K562 (cell line): Measurements from ENCODE around the gene MARS1. TPM values are rescaled to one million over a fixed set of nuclear protein-coding genes. Genes with fewer than 3 reads are reported as not detected.

Experiments
- ADNP ChIP-seq: fragments of 200-800 bp; sonication (Bioruptor generic); IDR thresholded peaks from 2 replicates; pipeline ENCODE4 v1.6.1; 2016; ENCODE audit warnings: missing genetic modification characterization, missing compliant biosample characterization
- CEBPG ChIP-seq, 3 experiments: fragments of 200-800 bp in 1 of 3; sonication (Bioruptor generic) in 1 of 3; sonication (generic) in 1 of 3; formaldehyde crosslinking in 1 of 3; IDR thresholded peaks in 2 of 3; conservative IDR thresholded peaks in 1 of 3; 2 replicates each; pipeline versions ENCODE4 v1.6.1 to v1.8.0; 2016 to 2022; ENCODE audit warnings: missing compliant biosample characterization in 2 of 3, missing genetic modification characterization in 2 of 3, mild to moderate bottlenecking in 1 of 3, missing genetic modification reagents in 1 of 3
- ESRRB ChIP-seq: fragments of 250-450 bp; sonication (Bioruptor Pico); IDR thresholded peaks from 2 replicates; pipeline ENCODE4 v1.5.0; 2020; ENCODE audit warnings: mild to moderate bottlenecking, moderate library complexity, borderline replicate concordance
- ETV1 ChIP-seq: fragments of 450-650 bp; conservative IDR thresholded peaks from 2 replicates; pipeline ENCODE4 v1.6.1; 2016; ENCODE audit warnings: missing genetic modification characterization, control low read depth, low read depth, missing compliant biosample characterization
- GTF2A2 ChIP-seq: IDR thresholded peaks from 2 replicates; pipeline ENCODE4 v1.6.1; 2016; ENCODE audit warnings: mild to moderate bottlenecking, missing genetic modification characterization, missing compliant biosample characterization
- HEY1 ChIP-seq: fragments of 250-450 bp; sonication (Bioruptor Pico); IDR thresholded peaks from 2 replicates; pipeline ENCODE4 v1.5.0; 2020; ENCODE audit warnings: mild to moderate bottlenecking, moderate library complexity, borderline replicate concordance
- L3MBTL2 ChIP-seq: fragments of 450-650 bp; IDR thresholded peaks from 2 replicates; pipeline ENCODE4 v1.6.1; 2016; ENCODE audit warnings: mild to moderate bottlenecking, moderate library complexity
- LCOR ChIP-seq: sonication (generic); formaldehyde crosslinking; IDR thresholded peaks from 2 replicates; pipeline ENCODE4 v1.8.0; 2022; ENCODE audit warnings: mild to moderate bottlenecking, missing genetic modification reagents
- RUNX1 ChIP-seq: sonication (generic); IDR thresholded peaks from 2 replicates; pipeline ENCODE4 v1.6.1; 2016; ENCODE audit warnings: antibody characterized with exemption, low read depth
- SETDB1 ChIP-seq: IDR thresholded peaks from one replicate; pipeline ENCODE4 v1.6.1; 2012; ENCODE audit warnings: low read length, control low read depth, inconsistent platforms
- THRB ChIP-seq: fragments of 450-650 bp; formaldehyde crosslinking; conservative IDR thresholded peaks from 2 replicates; pipeline ENCODE4 v1.4.0; 2022; ENCODE audit warnings: mild to moderate bottlenecking, missing genetic modification characterization
- ZBTB11 ChIP-seq, 3 experiments: fragments of 200-800 bp in 1 of 3; fragments of 250-450 bp in 1 of 3; fragments of 450-650 bp in 1 of 3; sonication (Bioruptor Pico) in 1 of 3; sonication (Bioruptor generic) in 1 of 3; formaldehyde crosslinking in 1 of 3; IDR thresholded peaks; 2 replicates each; pipeline versions ENCODE4 v1.6.1 to v1.8.0; 2016 to 2022; ENCODE audit warnings: mild to moderate bottlenecking in 2 of 3, missing genetic modification characterization in 2 of 3, missing compliant biosample characterization in 1 of 3, moderate library complexity in 1 of 3
- ZEB2 ChIP-seq: fragments of 450-650 bp; IDR thresholded peaks from 2 replicates; pipeline ENCODE4 v1.6.1; 2016
- ZKSCAN1 ChIP-seq: fragments of 150-350 bp; IDR thresholded peaks from 2 replicates; pipeline ENCODE4 v1.6.1; 2016; ENCODE audit warnings: low read depth, low read length
- ZNF124 ChIP-seq: sonication (generic); formaldehyde crosslinking; IDR thresholded peaks from 2 replicates; pipeline ENCODE4 v1.8.1; 2022; ENCODE audit warnings: missing genetic modification reagents
- ZNF316 ChIP-seq: fragments of 450-650 bp; IDR thresholded peaks from 2 replicates; pipeline ENCODE4 v1.6.1; 2016
- ZNF639 ChIP-seq, 2 experiments: fragments of 200-800 bp in 1 of 2; sonication (Bioruptor generic) in 1 of 2; sonication (generic) in 1 of 2; formaldehyde crosslinking in 1 of 2; IDR thresholded peaks in 1 of 2; conservative IDR thresholded peaks in 1 of 2; 2 replicates each; pipeline versions ENCODE4 v1.5.0 to v1.6.1; 2016 to 2020; ENCODE audit warnings: missing compliant biosample characterization in 1 of 2, missing genetic modification characterization in 1 of 2, missing genetic modification reagents in 1 of 2
- polyA plus RNA-seq, 8 experiments: library from polyadenylated mRNA; depleted of rRNA in 4 of 8; stranded (reverse) in 5 of 8; unstranded in 3 of 8; fragments of >200 nt; fragmentation: Nextera tagmentation in 2 of 8; fragmentation: Illumina TruSeq in 1 of 8; extraction: Ambion mirVana in 2 of 8; extraction: Trizol in 1 of 8; gene quantifications; 2 replicates each; pipeline versions ENCODE4 v1.2.1 to v1.2.3, GENCODE V29; 2011 to 2014; ENCODE audit warnings: inconsistent platforms in 1 of 8, missing spikeins in 1 of 8
- total RNA-seq, 7 experiments: library from RNA; depleted of rRNA in 6 of 7; stranded (reverse); fragments of >200 nt in 6 of 7; fragmentation: Illumina TruSeq in 2 of 7; extraction: Trizol in 2 of 7; gene quantifications; 2 replicates each; pipeline versions ENCODE4 v1.2.1 to v1.2.3, GENCODE V29; 2011 to 2021; ENCODE audit warnings: low replicate concordance in 1 of 7
- TF ChIP-seq, protein P1 (sequence below): IDR thresholded peaks from 2 replicates; pipeline ENCODE4 v1.6.1; 2011; ENCODE audit not compliant: insufficient read length; ENCODE audit errors: extremely low read depth
- TF ChIP-seq, protein P2 (sequence below): fragments of 450-650 bp; IDR thresholded peaks from 2 replicates; pipeline ENCODE4 v1.6.1; 2017; ENCODE audit warnings: mild to moderate bottlenecking, moderate library complexity

The MARS1 gene
- total and polyA plus RNA-seq, 9 of the 15 experiments (the other 6 are each of a cell fraction or from before 2014, with no cell fraction given) = 117 to 382 (median 220) TPM

DNA sequence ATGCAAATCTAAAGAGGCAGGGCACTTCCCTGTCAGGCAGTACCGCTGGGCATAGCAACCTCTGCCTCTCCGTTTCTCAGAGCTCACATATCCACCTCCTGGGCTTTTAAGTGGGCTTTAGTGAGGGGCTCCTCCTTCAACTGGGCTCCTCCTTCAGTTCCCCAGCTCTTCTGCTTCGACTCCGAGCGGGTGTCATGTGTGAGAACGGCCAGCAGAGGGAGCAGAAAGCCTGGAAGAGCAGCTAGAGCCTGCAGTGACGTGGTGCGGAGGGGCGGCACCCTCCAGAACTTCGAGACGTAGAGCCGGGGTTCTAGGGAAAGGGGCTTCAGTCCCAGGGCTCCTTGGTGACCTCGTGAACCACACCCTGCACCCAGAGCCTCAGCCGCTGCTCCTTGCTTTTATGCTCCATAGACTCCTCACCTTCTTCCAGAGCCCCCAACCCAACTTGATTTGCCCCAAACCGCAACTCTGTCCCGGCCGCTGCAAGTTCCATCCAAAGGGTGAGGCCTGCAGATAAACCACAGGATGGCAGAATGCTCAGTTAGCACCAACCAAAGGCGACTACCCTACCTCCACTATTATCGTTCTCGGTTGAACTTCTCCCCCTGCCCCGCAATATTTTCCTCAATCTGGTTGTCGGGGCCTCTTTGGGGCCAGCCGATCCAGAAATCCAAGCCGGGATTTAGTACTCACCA lies 28.7 kb upstream of the MARS1 start (continued):
- no peak for TF ChIP-seq ZNF639 (CRISPR knock-in tag; conservative IDR thresholded peaks at IDR 0.05 in 1 of 2, IDR thresholded peaks at IDR 0.05 in 1 of 2)
- no peak for TF ChIP-seq RUNX1
- no peak for TF ChIP-seq HEY1
- no peak for TF ChIP-seq ESRRB (CRISPR knock-in tag)
- TF ChIP-seq ZEB2 = no peak
- TF ChIP-seq LCOR = no peak
- no peak for TF ChIP-seq SETDB1
- peak; percentile 37 for TF ChIP-seq L3MBTL2
- TF ChIP-seq, protein P1, sequence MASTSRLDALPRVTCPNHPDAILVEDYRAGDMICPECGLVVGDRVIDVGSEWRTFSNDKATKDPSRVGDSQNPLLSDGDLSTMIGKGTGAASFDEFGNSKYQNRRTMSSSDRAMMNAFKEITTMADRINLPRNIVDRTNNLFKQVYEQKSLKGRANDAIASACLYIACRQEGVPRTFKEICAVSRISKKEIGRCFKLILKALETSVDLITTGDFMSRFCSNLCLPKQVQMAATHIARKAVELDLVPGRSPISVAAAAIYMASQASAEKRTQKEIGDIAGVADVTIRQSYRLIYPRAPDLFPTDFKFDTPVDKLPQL = no peak
- no peak for TF ChIP-seq ZNF124 (CRISPR knock-in tag)
- TF ChIP-seq, protein P2, sequence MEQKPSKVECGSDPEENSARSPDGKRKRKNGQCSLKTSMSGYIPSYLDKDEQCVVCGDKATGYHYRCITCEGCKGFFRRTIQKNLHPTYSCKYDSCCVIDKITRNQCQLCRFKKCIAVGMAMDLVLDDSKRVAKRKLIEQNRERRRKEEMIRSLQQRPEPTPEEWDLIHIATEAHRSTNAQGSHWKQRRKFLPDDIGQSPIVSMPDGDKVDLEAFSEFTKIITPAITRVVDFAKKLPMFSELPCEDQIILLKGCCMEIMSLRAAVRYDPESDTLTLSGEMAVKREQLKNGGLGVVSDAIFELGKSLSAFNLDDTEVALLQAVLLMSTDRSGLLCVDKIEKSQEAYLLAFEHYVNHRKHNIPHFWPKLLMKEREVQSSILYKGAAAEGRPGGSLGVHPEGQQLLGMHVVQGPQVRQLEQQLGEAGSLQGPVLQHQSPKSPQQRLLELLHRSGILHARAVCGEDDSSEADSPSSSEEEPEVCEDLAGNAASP = no peak
- no peak for TF ChIP-seq GTF2A2 (tag)
- TF ChIP-seq ETV1 (tag) = peak; percentile 86
- TF ChIP-seq ZBTB11 (CRISPR knock-in tag; IDR thresholded peaks at IDR 0.05) = no peak
- TF ChIP-seq CEBPG (CRISPR knock-in tag; IDR thresholded peaks at IDR 0.05) = no peak
- TF ChIP-seq CEBPG (tag; conservative IDR thresholded peaks at IDR 0.05 in 1 of 2, IDR thresholded peaks at IDR 0.05 in 1 of 2) = no peak
- TF ChIP-seq ZKSCAN1 = no peak; the same call in 1 of the 2 replicates
- TF ChIP-seq ADNP (tag) = no peak
- TF ChIP-seq THRB (CRISPR knock-in tag) = no peak
- TF ChIP-seq ZNF316 = no peak
